GM19238 (cell line): ENCODE data around the gene CLRN3.

Experiments
- DNase-seq: peaks from one replicate; pipeline ENCODE4 v3.0.0; 2011; ENCODE audit warnings: low spot score; ENCODE audit not compliant: insufficient read length

Gene CLRN3

GRCh38 chr10:127849224-127849623 lies 43.5 kb downstream of the CLRN3 start:
- no peak for DNase-seq

- no peak for DNase-seq
These were observed 44.5 kb downstream of the CLRN3 start for GRCh38 chr10:127848226-127848625.

GRCh38 chr10:127845756-127846155 lies 47.0 kb downstream of the CLRN3 start:
- DNase-seq: no peak

- DNase-seq: no peak
These were observed 51.9 kb downstream of the CLRN3 start for GRCh38 chr10:127840884-127841283.

- DNase-seq: no peak
These were observed 55.8 kb downstream of the CLRN3 start for GRCh38 chr10:127836966-127837365.

- DNase-seq: no peak
These were observed 56.6 kb downstream of the CLRN3 start for GRCh38 chr10:127836176-127836575.

GRCh38 chr10:127834791-127835190 lies 58.0 kb downstream of the CLRN3 start:
- no peak for DNase-seq

GRCh38 chr10:127834221-127834620 lies 58.5 kb downstream of the CLRN3 start:
- no peak for DNase-seq

GRCh38 chr10:127833804-127834203 lies 58.9 kb downstream of the CLRN3 start:
- DNase-seq: no peak

GRCh38 chr10:127832501-127832900 lies 60.2 kb downstream of the CLRN3 start:
- DNase-seq: no peak

GRCh38 chr10:127830414-127830813 lies 62.3 kb downstream of the CLRN3 start:
- DNase-seq: no peak
